GM12801 (cell line): ENCODE results near the gene STK31.

Source experiments
- CTCF ChIP-seq: IDR thresholded peaks from one replicate; pipeline ENCODE4 v1.5.1; 2011; ENCODE audit warnings: control low read depth; ENCODE audit not compliant: insufficient read length; ENCODE audit errors: extremely low read depth

Gene STK31

DNA sequence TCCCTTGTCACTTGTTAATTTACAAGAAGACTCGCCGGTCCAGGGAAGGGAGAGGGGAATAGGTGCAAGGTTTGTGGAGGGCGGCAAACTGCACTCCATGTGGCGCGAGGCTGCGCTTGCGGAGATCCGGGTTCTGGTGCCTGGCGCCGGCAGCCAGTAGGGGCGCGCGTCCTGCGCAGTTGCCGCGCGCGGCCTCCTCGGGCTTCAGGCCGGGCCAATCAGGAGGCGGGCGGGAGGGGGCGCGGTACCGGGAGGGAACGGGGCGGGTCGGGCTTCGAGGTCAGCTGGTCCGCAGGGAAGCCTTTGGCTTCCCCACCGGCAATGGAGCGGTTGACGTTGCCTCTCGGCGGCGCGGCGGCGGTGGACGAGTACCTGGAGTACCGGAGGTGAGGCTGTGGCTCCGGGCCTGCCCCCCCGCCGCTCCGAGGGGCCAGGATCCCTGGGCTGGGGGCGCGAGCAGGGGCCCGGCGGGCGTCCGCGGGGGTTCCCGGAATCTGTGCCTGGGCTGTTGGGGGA, 30.1 kb upstream of the STK31 start, which contains the start of gene FAM221A:
Gene FAM221A (plus strand): TSS at position 302 of the 516 bp plus-strand sequence. CDS start 20 bp downstream, at position 322.
- TF ChIP-seq CTCF, result no peak

DNA sequence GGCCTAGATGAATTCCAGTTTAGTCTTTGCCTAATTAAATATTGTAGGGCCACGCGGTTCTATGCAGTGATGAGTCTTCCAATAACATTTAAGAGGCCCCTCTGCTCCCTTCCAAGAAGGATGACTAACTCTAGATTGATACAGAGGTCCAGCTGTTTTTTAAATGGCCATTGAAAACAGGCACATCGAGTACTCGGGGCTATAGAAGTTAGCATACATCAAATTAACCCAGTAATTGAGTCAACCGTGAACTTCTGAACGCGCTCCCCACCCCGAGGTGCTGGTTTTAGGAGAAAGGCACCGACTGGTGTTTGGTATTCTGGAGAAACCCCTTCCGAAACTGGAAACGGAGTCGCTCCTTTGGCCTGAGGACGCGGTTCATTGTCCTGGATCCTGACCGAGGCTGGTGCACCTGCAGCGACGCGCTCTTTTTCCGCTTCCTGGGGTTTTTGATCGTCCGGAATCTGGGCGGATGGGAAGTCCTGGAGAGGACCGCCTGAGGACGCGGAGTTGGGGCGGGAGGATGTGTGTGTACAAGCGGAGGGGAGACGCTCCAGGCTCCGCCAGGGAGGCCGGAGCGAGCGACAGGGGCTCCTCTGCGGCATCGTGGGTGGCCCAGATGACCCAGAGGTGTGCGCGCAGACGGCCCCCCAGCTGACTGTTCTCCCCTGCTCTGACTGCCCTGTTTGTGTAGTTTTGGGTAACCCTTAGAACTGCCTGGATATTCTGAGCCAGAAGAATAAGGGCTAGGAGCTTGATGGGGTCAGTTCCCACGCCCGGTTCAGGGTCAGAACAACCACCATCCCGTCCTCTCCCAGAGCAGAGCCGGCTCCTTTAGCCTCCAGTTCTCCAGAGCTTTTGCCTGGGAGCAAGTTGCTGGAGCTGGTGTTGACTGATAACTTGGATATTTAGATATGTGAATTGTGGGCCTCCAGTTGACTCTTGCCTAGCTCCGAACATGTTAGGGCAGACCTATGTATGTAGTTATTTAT, 29.3 kb upstream of the STK31 start:
- TF ChIP-seq CTCF, result no peak

DNA sequence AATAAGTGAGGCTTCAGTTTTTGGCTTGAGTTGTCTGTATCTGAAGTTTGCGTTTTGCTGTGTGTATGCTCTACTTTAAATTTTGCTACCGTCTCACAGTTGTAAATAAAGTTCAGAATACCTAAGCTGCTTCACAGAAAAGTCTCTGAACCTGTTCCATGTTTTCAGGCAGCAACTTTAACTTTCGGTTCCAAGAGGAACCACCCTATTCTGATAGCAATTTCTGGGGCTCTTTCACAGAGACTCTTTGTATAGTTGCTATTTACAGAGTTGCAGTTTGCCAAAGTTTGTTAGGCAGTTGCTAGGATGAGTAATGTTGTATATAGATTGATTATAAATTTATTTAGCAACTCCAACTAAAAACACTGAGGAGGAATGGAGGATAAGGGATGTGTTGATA, 24.3 kb upstream of the STK31 start:
- TF ChIP-seq CTCF, result no peak

DNA sequence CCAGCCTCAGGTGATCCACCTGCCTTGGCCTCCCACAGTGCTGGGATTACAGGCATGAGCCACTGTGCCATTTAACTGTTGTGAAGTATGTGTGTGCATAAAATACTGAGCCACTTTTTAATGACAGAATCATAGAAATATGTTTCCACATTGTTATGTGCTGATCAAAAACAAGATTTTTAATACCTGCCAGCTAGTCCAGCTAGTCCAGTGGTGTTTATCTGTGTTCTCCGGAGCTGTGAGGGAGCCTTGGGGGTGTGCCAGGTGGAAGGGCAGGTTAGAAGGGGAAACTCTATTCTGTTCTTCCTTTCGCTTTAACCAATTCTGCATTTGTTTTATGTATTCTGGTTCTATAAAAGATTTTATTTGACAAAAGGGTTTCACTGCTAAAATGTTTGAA, 23.0 kb upstream of the STK31 start:
- TF ChIP-seq CTCF, result no peak

- TF ChIP-seq CTCF, result no peak
Measured at GRCh38 chr7:23689165-23689564, 20.9 kb upstream of the STK31 start.

DNA sequence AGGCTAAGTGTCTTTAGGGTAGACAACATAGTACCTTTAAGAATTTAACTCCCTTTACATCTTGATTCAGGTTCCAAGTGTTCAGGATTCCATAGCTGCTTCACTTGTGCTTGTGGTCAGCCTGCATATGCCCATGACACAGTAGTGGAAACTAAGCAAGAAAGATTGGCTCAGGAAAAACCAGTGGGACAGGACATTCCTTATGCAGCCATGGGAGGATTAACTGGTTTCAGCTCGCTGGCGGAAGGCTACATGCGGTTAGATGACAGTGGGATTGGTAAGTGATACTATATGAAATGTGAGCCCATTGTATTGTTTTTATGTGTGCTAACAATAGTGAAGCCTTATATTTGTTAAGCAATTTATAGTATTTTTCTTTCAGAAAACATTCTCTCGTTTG, 18.7 kb upstream of the STK31 start:
- TF ChIP-seq CTCF, result no peak

GRCh38 chr7:23693224-23693623, 16.8 kb upstream of the STK31 start:
- no peak for TF ChIP-seq CTCF
